HL-60 (cell line): ENCODE data around the gene TNFRSF17.

Experiments used
- POLR2AphosphoS5 ChIP-seq: IDR thresholded peaks from 2 replicates; pipeline ENCODE4 v1.6.1; 2012; ENCODE audit warnings: low read depth
- TF ChIP-seq, protein P1 (sequence below): IDR thresholded peaks from one replicate; pipeline ENCODE4 v1.5.1; 2011; ENCODE audit warnings: low read length, control low read depth, inconsistent platforms; ENCODE audit not compliant: insufficient read depth
- TF ChIP-seq, protein P2 (sequence below): IDR thresholded peaks from 2 replicates; pipeline ENCODE4 v1.6.1; 2012; ENCODE audit warnings: low read depth; ENCODE audit not compliant: insufficient replicate concordance

DNA sequence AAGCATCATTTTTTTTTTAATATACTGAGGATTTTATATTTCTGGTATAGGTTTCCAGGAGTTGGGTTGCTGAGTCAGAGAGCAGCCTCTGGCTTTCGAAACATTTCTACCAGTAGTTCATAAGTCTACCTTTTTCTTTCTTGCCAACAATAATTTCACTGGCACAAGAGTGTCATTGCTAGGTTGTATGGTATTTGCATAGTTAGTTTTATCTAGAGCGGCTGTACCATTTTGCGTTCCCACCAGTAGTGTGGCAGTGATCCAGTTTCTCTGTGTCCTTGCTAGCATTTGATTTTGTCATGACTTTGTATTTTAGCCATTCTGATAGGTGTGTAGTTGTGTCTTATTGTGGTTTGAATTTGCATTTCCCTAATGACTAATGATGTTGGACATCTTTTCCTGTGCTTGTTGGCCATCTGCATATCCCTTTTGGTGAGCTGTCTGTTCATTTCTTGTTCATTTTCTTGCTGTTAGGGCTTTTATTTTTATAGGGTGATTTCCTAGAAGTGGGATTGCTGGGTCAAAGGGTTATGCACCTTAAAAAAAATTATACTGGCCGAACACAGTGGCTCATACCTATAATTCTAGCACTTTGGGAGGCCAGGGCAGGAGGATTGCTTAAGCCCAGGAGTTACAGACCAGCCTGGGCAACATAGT lies 51.4 kb downstream of the TNFRSF17 start:
- TF ChIP-seq POLR2AphosphoS5 = no peak
- TF ChIP-seq, protein P1, sequence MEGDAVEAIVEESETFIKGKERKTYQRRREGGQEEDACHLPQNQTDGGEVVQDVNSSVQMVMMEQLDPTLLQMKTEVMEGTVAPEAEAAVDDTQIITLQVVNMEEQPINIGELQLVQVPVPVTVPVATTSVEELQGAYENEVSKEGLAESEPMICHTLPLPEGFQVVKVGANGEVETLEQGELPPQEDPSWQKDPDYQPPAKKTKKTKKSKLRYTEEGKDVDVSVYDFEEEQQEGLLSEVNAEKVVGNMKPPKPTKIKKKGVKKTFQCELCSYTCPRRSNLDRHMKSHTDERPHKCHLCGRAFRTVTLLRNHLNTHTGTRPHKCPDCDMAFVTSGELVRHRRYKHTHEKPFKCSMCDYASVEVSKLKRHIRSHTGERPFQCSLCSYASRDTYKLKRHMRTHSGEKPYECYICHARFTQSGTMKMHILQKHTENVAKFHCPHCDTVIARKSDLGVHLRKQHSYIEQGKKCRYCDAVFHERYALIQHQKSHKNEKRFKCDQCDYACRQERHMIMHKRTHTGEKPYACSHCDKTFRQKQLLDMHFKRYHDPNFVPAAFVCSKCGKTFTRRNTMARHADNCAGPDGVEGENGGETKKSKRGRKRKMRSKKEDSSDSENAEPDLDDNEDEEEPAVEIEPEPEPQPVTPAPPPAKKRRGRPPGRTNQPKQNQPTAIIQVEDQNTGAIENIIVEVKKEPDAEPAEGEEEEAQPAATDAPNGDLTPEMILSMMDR = no peak
- TF ChIP-seq, protein P2, sequence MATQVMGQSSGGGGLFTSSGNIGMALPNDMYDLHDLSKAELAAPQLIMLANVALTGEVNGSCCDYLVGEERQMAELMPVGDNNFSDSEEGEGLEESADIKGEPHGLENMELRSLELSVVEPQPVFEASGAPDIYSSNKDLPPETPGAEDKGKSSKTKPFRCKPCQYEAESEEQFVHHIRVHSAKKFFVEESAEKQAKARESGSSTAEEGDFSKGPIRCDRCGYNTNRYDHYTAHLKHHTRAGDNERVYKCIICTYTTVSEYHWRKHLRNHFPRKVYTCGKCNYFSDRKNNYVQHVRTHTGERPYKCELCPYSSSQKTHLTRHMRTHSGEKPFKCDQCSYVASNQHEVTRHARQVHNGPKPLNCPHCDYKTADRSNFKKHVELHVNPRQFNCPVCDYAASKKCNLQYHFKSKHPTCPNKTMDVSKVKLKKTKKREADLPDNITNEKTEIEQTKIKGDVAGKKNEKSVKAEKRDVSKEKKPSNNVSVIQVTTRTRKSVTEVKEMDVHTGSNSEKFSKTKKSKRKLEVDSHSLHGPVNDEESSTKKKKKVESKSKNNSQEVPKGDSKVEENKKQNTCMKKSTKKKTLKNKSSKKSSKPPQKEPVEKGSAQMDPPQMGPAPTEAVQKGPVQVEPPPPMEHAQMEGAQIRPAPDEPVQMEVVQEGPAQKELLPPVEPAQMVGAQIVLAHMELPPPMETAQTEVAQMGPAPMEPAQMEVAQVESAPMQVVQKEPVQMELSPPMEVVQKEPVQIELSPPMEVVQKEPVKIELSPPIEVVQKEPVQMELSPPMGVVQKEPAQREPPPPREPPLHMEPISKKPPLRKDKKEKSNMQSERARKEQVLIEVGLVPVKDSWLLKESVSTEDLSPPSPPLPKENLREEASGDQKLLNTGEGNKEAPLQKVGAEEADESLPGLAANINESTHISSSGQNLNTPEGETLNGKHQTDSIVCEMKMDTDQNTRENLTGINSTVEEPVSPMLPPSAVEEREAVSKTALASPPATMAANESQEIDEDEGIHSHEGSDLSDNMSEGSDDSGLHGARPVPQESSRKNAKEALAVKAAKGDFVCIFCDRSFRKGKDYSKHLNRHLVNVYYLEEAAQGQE = no peak
